Effector CD8-positive, alpha-beta T cell (primary cell): ENCODE measurements around the gene KNDC1.
"Not testable (repeated sequence)": the region's sequence is repeated elsewhere in the genome, so short reads cannot be mapped to it uniquely, and the experiment has no call there.

Experiments used
- DNase-seq: peaks from one replicate; lab custom pipeline; 2025; lab: John Stamatoyannopoulos, UW

The KNDC1 gene

GRCh38 chr10:133221331-133221730, 61.3 kb downstream of the KNDC1 start:
- DNase-seq: no peak

GRCh38 chr10:133221756-133222155, 61.7 kb downstream of the KNDC1 start:
- DNase-seq: not testable (repeated sequence)

GRCh38 chr10:133224076-133224475, 64.1 kb downstream of the KNDC1 start:
- DNase-seq: no peak

GRCh38 chr10:133224756-133225372, 64.8 kb downstream of the KNDC1 start:
- no peak for DNase-seq

GRCh38 chr10:133225707-133226191, 65.7 kb downstream of the KNDC1 start:
- DNase-seq: no peak

- no peak for DNase-seq
Observed at GRCh38 chr10:133226251-133226808, 66.3 kb downstream of the KNDC1 start.

GRCh38 chr10:133227256-133227655, 67.2 kb downstream of the KNDC1 start:
- no peak for DNase-seq

- no peak for DNase-seq
Observed at GRCh38 chr10:133229265-133230043, 69.4 kb downstream of the KNDC1 start.

GRCh38 chr10:133230044-133230361, 70.0 kb downstream of the KNDC1 start, which contains the start of gene UTF1:
Gene UTF1, plus strand, starts transcription at chr10:133230217. Its CDS starts 72 bp downstream, at chr10:133230289.
- DNase-seq: no peak

GRCh38 chr10:133230387-133231195, 70.6 kb downstream of the KNDC1 start:
- DNase-seq: no peak

- no peak for DNase-seq
Observed at GRCh38 chr10:133231244-133231945, 71.4 kb downstream of the KNDC1 start.

GRCh38 chr10:133231946-133232574, 72.0 kb downstream of the KNDC1 start:
- DNase-seq: no peak

- not testable (repeated sequence) for DNase-seq
Observed at GRCh38 chr10:133234796-133235195, 74.8 kb downstream of the KNDC1 start.

GRCh38 chr10:133235265-133235855, 75.3 kb downstream of the KNDC1 start:
- no peak for DNase-seq

GRCh38 chr10:133235932-133236331, 75.9 kb downstream of the KNDC1 start:
- DNase-seq: no peak

GRCh38 chr10:133236401-133237240, 76.6 kb downstream of the KNDC1 start:
- DNase-seq: no peak

- no peak for DNase-seq
Observed at GRCh38 chr10:133237241-133237587, 77.2 kb downstream of the KNDC1 start.

GRCh38 chr10:133237588-133238465, 77.8 kb downstream of the KNDC1 start, which contains the start of gene VENTX:
Gene VENTX, plus strand, starts transcription at chr10:133237855. Its CDS starts 60 bp downstream, at chr10:133237915.
- no peak for DNase-seq

- DNase-seq: no peak
Observed at GRCh38 chr10:133238466-133238804, 78.4 kb downstream of the KNDC1 start.
